Measurements from ENCODE around the gene LMNB1. TPM values are rescaled to one million over a fixed set of nuclear protein-coding genes. Genes with fewer than 3 reads are reported as not detected.
"Not testable (repeated sequence)": the region's sequence is repeated elsewhere in the genome, so short reads cannot be mapped to it uniquely, and the experiment has no call there.

Gene LMNB1
- total RNA-seq, 1 donor from 2014 or later, result 13.3 TPM

- not testable (repeated sequence) for DNase-seq (ENCODE audit: low read depth in 2 of 2)
These were observed 76.8 kb downstream of the LMNB1 start for GRCh38 chr5:126853541-126854307.

- DNase-seq (ENCODE audit: low read depth in 2 of 2), result no peak
These were observed 77.7 kb downstream of the LMNB1 start for GRCh38 chr5:126854526-126855110.

GRCh38 chr5:126855266-126855665, 78.3 kb downstream of the LMNB1 start:
- DNase-seq (ENCODE audit: low read depth in 2 of 2), result peak; percentile 56 to 83

GRCh38 chr5:126857472-126858410, 80.8 kb downstream of the LMNB1 start:
- DNase-seq (ENCODE audit: low read depth in 2 of 2), result no peak

- no peak for DNase-seq (ENCODE audit: low read depth in 2 of 2)
These were observed 81.5 kb downstream of the LMNB1 start for GRCh38 chr5:126858441-126858840.

GRCh38 chr5:126863402-126863801, 86.5 kb downstream of the LMNB1 start:
- no peak for DNase-seq (ENCODE audit: low read depth in 2 of 2)

- DNase-seq (ENCODE audit: low read depth in 2 of 2), result no peak
These were observed 87.2 kb downstream of the LMNB1 start for GRCh38 chr5:126864042-126864688.

- peak in 1 of 2 donors; percentile 76 for DNase-seq (ENCODE audit: low read depth in 2 of 2)
These were observed 88.4 kb downstream of the LMNB1 start for GRCh38 chr5:126865299-126865698.

GRCh38 chr5:126866851-126867636, 90.1 kb downstream of the LMNB1 start:
- peak; percentile 46 to 79 for DNase-seq (ENCODE audit: low read depth in 2 of 2)

DNA sequence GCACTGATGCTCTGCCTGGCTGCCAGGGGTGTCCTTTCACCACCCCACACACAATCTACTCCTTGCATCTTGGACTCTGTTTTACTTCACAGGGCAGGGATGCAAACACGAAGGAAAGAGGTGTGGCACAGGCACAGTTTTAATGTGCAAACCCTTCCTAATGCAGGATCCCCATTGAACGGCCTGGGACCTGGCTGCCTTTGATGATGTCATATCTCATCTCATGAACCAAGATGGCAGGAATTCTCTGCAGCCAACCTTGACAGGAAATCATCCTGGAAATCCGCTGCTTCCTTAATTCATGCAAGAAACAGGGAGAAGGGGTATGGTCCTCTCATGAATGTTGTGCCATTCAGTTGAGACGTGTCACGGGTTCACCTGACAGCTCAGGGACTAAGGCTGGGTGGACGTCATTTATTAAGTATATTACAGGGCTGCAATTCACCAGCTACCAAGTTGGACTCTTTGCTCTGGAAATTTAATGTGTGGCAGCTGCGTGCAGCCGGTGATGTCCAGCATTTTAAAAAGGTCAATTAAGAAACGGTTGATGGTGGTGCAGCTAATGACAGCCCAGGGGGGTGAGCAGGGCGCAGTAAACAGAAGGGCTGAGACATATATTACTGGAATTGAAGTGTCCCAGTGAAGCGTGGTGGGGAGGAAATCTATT, 91.5 kb downstream of the LMNB1 start:
- no peak for DNase-seq (ENCODE audit: low read depth in 2 of 2)

DNA sequence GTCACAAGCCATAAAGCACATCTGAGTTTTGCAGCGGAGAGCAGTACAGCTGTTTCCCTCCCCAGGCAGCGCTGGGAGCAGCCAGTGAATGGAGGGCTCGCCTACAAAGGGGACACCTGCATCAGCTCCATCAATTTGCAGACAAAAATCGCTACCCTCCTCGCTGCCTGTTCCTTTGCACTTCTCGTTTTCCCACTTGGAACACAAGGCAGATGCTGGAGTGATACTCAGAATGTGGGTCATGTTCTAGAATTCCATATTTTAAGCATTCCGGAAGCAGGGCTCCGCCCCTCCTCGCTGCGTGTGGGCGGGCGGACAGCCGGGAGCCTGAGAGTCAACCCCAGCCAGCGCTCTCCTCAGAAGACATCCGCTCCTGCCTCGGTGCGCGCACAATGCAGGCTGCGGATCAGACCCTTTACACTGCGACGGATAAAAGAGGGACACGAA, 92.1 kb downstream of the LMNB1 start:
- peak in 1 of 2 donors; percentile 58 for DNase-seq (ENCODE audit: low read depth in 2 of 2)

DNA sequence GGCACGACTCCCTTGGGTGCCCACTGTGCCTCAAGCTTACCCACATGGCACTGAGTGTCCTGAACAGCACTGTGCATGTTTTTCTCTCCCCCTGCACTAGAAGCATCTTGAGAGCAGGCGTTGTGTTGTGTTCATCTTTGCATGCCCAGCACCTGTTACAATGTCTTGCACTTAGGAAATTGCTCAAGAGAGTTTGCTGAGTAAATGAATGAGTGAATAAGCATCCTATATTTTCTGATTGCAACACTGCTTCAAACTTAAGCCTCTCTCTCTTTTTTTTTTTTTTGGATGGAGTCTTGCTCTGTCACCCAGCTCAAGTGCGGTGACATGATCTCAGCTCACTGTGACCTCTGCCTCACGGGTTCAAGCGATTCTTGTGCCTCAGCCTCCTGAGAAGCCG, 94.5 kb downstream of the LMNB1 start:
- DNase-seq (ENCODE audit: low read depth in 2 of 2), result no peak

DNA sequence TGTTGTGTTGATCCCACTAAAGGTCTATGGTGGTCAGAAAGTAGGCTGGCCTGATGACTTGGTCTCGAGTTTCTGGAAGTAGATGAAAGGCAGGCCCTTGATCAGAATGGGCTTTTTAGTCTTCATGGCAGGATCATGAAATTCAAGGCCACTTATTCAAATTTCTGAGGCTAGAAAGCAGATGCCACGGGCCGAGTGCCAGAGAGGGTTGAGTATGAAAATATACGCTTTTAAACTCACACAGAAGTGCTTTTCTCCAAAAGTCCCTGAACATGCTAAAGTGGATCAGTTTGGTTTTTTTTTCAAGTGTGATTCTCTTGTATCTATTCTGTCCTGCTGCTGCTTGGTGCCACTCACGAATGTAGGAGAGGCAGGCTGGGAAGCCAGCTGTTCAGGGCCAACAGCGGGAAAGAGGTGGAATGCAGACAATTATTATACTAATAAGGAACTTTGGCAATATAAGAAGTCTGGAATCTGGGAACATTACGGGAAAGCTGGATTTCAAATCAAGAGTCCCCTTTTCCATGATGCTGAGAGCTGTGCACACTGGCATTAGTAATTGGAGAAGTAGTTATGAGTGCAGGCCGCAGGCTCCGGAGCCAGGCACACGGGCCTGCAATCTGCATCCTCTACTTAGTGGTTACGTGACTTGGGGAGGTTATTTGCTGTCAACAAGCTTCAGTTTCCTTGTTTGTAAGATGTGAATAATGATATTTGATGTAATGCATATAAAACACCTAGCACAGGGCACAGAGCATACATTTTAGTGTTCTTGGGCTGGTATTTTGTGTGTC, 95.8 kb downstream of the LMNB1 start:
- DNase-seq (ENCODE audit: low read depth in 2 of 2), result no peak

GRCh38 chr5:126875303-126875785, 98.4 kb downstream of the LMNB1 start:
- peak in 1 of 2 donors; percentile 38 for DNase-seq (ENCODE audit: low read depth in 2 of 2)

DNA sequence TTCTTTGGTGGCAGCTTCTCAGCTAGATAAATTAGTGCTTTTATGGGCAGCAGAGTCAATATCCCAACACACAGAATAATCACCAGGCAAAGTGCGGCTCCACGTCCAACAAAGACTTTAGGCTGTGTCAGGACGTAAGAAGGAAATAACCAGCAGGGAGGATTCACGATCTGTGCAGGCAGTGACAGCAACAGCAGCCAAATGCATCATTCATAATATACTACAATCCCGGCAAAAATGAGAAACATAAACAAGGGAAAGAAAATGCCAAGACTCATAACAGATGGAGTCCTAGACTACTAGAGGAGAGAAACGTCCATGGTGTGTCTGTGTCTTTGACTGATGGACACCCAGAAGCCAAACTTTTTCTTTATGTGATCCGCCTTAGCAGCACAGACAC, 100.7 kb downstream of the LMNB1 start:
- DNase-seq (ENCODE audit: low read depth in 2 of 2), result no peak

DNA sequence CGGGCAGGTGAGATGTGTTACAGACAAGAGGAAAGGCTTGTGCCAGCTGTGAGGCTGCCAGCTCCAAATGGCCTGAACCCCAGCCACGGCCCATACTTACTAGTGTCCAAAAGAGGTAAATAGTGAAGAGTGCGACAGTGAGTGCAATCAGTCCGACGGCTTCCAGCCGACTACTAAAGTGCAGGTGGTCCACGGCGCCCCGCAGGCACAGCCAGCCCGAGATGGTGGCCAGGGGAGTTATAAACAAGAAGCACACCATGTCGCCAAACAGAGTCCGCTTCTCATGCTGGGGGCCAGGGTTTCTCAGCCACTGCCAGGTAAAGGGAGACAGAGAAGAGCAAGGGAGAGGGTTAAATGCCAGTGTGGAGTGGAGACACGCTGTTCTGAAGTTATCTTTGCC, 101.1 kb downstream of the LMNB1 start:
- no peak for DNase-seq (ENCODE audit: low read depth in 2 of 2)

- no peak for DNase-seq (ENCODE audit: low read depth in 2 of 2)
These were observed 101.7 kb downstream of the LMNB1 start for GRCh38 chr5:126878634-126879033.

DNA sequence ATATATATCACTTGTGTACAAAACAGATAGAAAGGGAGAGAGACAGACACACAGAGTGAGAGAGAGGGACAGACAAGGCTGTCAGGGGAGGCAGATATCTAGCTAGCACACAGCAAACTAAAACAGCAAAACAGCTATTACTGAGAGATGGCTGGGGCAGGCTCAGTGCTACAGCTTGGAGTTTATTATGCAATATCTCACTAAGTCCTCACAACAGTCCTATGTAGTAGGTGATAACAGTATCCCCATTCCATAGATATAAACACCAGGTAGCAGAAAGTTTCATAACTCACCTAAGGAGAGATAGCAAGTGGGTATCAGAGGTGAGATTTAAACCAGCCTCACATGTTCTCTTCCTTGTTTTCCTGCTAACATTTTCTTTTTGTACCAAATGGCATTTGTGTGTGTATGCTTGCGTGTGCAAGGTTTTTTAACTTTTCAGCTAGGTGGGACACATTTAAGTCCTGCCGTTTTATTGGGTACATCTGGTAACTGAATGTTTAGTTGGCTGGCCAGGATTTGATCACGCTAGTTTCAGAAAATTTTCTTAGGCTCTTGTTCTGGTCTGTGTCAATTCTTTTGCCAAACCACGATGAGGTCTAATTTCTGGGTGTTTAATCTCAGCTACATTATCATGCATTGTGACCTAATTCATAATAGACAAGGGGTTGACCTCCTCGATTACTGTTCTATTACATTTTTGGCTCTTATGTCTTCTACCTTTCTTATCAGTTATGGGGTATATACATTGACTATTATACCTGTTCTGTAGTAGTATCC, 105.1 kb downstream of the LMNB1 start:
- DNase-seq (ENCODE audit: low read depth in 2 of 2), result no peak
